ENCODE data around the gene RAB40B. TPM values are rescaled to one million over a fixed set of nuclear protein-coding genes. Genes with fewer than 3 reads are reported as not detected.

The RAB40B gene
- total RNA-seq, 1 donor from 2014 or later = 29.2 TPM

- no peak for TF ChIP-seq POLR2A (IDR thresholded peaks at IDR 0.05)
- no peak for TF ChIP-seq CTCF (IDR thresholded peaks at IDR 0.05)
- no peak for TF ChIP-seq POLR2AphosphoS5 (IDR thresholded peaks at IDR 0.05; ENCODE audit: insufficient read depth in 1 of 2, low read depth in 1 of 2)
- no peak overlapping the region for H3K4me3 ChIP-seq
- no peaks in the 10 kb centered on the region for H3K27me3 ChIP-seq
- no peak for DNase-seq (ENCODE audit: extremely low spot score in 2 of 2)
- peak overlapping the region; percentile 10 for H3K27ac ChIP-seq
- H3K4me1 ChIP-seq = peaks cover 24% of the 10 kb centered on the region
- no peaks in the 10 kb centered on the region for H3K9me3 ChIP-seq
- H3K36me3 ChIP-seq = no peaks in the 10 kb centered on the region
- intact Hi-C loops (cut with DNase I) = no loop called here
These were observed 3.9 kb upstream of the RAB40B start for GRCh38 chr17:82702231-82702927.

- Histone ChIP-seq H3K4me1 (peaks cover 32% of the 10 kb centered on the region), H3K27ac (no peak overlapping the region), H3K4me3 (peak overlapping the region; percentile 81 to 86), H3K27me3 (no peaks in the 10 kb centered on the region), H3K9me3 (no peaks in the 10 kb centered on the region), H3K36me3 (no peaks in the 10 kb centered on the region)
- no peak for DNase-seq (ENCODE audit: extremely low spot score in 2 of 2)
- intact Hi-C loops (cut with DNase I) = no loop called here
- TF ChIP-seq POLR2AphosphoS5 (IDR thresholded peaks at IDR 0.05; ENCODE audit: insufficient read depth in 1 of 2, low read depth in 1 of 2) (no peak), CTCF (IDR thresholded peaks at IDR 0.05) (no peak), POLR2A (IDR thresholded peaks at IDR 0.05) (no peak)
These were observed 1.1 kb upstream of the RAB40B start for GRCh38 chr17:82699551-82699950.

GRCh38 chr17:82698974-82699442 lies 510 bp upstream of the RAB40B start:
- no peaks in the 10 kb centered on the region for H3K27me3 ChIP-seq
- H3K4me3 ChIP-seq = peak overlapping the region; percentile 81 to 86
- no peaks in the 10 kb centered on the region for H3K36me3 ChIP-seq
- H3K4me1 ChIP-seq = peaks cover 32% of the 10 kb centered on the region
- intact Hi-C loops (cut with DNase I) = no loop called here
- no peaks in the 10 kb centered on the region for H3K9me3 ChIP-seq
- TF ChIP-seq POLR2AphosphoS5 (IDR thresholded peaks at IDR 0.05; ENCODE audit: insufficient read depth in 1 of 2, low read depth in 1 of 2) = no peak
- DNase-seq (ENCODE audit: extremely low spot score in 2 of 2) = no peak
- H3K27ac ChIP-seq = peak overlapping the region; percentile 62

GRCh38 chr17:82697808-82698064 lies 762 bp downstream of the RAB40B start:
- Histone ChIP-seq H3K4me3 (peak overlapping the region; percentile 81 to 86), H3K27me3 (no peaks in the 10 kb centered on the region), H3K9me3 (no peaks in the 10 kb centered on the region), H3K27ac (peak overlapping the region; percentile 59), H3K4me1 (peaks cover 29% of the 10 kb centered on the region), H3K36me3 (no peaks in the 10 kb centered on the region)
- no peak for DNase-seq (ENCODE audit: extremely low spot score in 2 of 2)
- intact Hi-C loops (cut with DNase I) = no loop called here
- TF ChIP-seq POLR2AphosphoS5 (IDR thresholded peaks at IDR 0.05; ENCODE audit: insufficient read depth in 1 of 2, low read depth in 1 of 2) = no peak
- TF ChIP-seq CTCF (IDR thresholded peaks at IDR 0.05) = no peak
- TF ChIP-seq POLR2A (IDR thresholded peaks at IDR 0.05) = no peak

- Histone ChIP-seq H3K36me3 (no peaks in the 10 kb centered on the region), H3K4me3 (peak overlapping the region; percentile 81 to 86), H3K27ac (no peak overlapping the region), H3K9me3 (no peaks in the 10 kb centered on the region), H3K27me3 (no peaks in the 10 kb centered on the region), H3K4me1 (peaks cover 23% of the 10 kb centered on the region)
- TF ChIP-seq CTCF (IDR thresholded peaks at IDR 0.05) (no peak), POLR2AphosphoS5 (IDR thresholded peaks at IDR 0.05; ENCODE audit: insufficient read depth in 1 of 2, low read depth in 1 of 2) (no peak), POLR2A (IDR thresholded peaks at IDR 0.05) (no peak)
- intact Hi-C loops (cut with DNase I) = no loop called here
- no peak for DNase-seq (ENCODE audit: extremely low spot score in 2 of 2)
These were observed 1.3 kb downstream of the RAB40B start for GRCh38 chr17:82696916-82697807.

All from vagina (tissue), 2 donors.